Kidney tubule cell (primary cell): Measurements from ENCODE around the gene TASOR2.
A peak's percentile ranks its signal among the peaks of the same experiment; 100 is the strongest.

Experiments used
- DNase-seq: peaks from one replicate; pipeline ENCODE4 v3.0.0-alpha.2; 2018; ENCODE audit warnings: low spot score

TASOR2 gene

GRCh38 chr10:5683065-5683464, 1.6 kb upstream of the TASOR2 start:
- no peak for DNase-seq

GRCh38 chr10:5684971-5685763, 529 bp downstream of the TASOR2 start:
- DNase-seq, result peak; percentile 74

DNA sequence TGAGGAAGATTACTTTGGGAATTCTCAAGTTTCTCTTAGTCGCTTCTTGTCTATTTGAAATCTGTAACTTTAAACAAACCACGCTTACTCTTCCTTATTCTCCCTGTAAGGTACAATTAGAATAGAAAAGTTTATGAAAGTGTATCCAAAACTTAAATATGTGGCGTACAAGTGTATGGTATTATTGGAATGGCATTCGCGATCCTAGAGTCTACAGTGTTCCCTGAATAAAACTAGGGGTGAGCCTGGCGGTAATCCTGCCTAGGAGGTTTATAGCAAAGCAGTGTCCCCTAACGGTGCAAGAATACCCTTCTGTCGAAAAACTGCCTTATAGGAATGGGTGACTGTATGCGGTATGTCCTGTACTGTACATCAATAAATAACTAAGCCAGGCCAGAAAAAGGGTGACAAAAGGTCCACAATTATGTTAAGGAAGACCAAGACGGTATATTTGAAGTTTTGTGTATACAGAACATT, 1.2 kb downstream of the TASOR2 start:
- no peak for DNase-seq

GRCh38 chr10:5688587-5688986, 3.9 kb downstream of the TASOR2 start:
- DNase-seq, result no peak

GRCh38 chr10:5691786-5692185, 7.1 kb downstream of the TASOR2 start:
- DNase-seq, result no peak

- DNase-seq, result peak; percentile 54
Observed at GRCh38 chr10:5692461-5693358, 8.1 kb downstream of the TASOR2 start.

DNA sequence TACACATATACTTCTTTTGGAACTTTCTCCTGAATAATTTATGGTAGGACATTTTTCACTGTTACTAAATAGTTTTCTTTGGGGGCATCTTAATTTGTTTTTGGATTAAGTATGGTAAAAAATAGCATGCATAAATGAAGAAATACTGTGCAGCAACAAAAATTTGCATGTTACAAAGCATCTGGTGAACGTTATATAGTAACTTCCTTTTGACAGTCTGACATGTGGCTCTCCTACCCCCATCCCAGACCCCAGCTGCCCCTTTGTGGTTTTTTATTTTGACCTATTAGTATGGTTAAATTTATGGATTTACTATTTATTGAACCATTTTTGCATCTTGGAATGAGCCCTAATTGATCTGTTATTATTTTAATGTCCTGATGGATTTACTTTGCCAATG, 9.9 kb downstream of the TASOR2 start:
- no peak for DNase-seq

DNA sequence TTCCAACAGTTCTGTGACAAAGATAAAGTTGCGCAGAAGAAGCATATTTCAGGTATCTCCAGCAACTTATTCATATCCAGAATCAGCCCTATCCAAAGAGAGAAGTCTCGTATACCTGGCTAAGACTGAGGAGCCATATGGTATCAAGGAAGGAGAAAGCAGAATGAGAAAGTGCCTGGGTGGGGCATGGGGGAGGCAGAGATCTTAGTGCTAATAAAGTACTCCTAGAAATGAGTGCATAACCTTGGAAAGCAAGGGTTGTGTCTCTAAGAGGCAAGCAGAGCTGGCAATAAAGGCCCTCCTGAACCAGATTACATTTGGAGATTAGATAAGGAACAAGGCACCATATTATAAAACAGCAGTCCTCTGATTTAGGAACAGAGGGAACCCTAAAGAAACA, 12.7 kb downstream of the TASOR2 start:
- no peak for DNase-seq

GRCh38 chr10:5698062-5698461, 13.4 kb downstream of the TASOR2 start:
- DNase-seq, result no peak

GRCh38 chr10:5708356-5708755, 23.7 kb downstream of the TASOR2 start:
- DNase-seq, result no peak

DNA sequence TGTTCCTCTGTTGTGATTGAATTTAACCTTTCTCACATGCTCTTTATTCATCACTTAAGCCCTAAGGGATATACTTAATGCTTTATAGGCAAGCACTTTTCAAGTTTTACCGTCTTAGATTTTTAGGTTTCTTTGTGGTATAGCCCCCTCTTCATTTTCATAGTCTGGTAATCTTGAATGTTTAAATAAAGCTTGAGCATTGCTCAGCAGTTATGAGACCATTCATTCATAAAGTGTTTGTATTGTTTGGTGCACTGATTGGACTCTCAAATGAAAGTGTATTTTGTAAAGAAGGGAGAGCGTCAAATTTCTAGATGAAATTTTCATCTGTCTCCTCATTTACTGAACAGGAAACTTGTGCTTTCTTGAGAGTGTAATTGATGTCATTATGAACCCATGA, 25.2 kb downstream of the TASOR2 start:
- no peak for DNase-seq

DNA sequence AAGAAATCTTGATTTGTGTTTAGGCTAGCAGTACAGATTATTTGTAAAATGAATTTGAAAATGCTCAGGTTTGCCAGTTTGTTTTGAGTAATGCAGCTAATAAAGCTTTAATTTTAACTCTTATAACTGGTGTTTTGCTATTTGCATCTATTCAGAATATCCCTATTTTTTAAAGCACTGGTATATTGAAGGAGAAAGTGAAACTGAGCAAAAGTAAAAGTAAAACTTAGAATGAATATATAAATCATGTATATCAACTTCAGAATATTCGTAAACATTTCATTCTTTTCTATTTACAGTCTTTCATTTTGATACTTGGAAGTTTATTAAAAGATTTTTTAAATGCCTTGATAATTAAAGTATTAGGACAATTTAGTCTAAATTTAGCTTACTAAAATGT, 26.2 kb downstream of the TASOR2 start:
- no peak for DNase-seq

- no peak for DNase-seq
Observed at GRCh38 chr10:5711642-5712041, 27.0 kb downstream of the TASOR2 start.

GRCh38 chr10:5719546-5719945, 34.9 kb downstream of the TASOR2 start:
- no peak for DNase-seq

GRCh38 chr10:5720182-5720581, 35.5 kb downstream of the TASOR2 start:
- DNase-seq, result peak; percentile 62

DNA sequence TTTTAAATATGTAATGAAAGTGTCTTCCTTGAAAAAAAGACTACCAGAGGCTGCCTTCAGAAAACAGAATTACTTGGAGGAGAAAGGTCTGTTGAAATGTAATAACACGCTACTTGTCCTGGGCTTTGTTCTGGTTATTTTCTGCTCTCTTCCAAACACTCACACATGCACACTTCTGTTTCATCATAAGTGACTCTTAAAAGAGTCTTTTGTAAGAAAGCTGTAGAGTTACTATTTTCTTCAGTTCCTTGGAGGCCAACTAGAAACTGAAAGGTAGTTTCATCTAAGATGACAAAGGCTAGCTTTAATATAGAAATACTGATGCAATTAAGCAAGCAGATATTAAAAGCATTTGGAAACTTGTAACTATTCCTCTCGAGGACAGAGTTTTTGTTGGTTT, 39.1 kb downstream of the TASOR2 start:
- no peak for DNase-seq

GRCh38 chr10:5730766-5731165, 46.1 kb downstream of the TASOR2 start:
- no peak for DNase-seq

- DNase-seq, result no peak
Observed at GRCh38 chr10:5731559-5731958, 46.9 kb downstream of the TASOR2 start.

DNA sequence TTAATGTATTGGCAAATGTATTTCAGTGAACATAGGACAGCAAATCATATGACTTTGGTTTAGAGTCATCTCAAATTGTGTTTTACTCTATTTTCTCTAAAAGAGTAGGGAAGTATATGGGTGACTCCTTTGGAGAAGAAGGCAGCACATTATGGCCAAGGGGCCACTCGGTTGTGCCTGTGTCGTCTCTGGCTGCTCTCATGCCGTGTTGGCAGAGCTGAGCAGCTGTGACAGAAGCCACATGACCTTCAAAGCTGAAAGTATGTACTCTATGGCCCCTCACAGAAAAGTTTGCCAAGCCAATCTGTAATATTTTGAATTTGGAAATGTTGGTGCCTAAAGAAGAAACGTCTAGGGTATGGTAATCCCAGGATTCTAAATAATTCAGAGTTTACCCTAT, 47.5 kb downstream of the TASOR2 start:
- DNase-seq, result no peak
